ENCODE results near the gene RASEF. TPM values are rescaled to one million over a fixed set of nuclear protein-coding genes. Genes with fewer than 3 reads are reported as not detected.

The RASEF gene
- total and polyA plus RNA-seq, 12 donors = under 0.01 to 0.24 (median 0.08) TPM; not detected in 4

GRCh38 chr9:82997476-82998140, 65.3 kb downstream of the RASEF start:
- Histone ChIP-seq H3K36me3 (no peaks in the 10 kb centered on the region), H3K4me1 (peaks cover 0 to 4% (median 0%) of the 10 kb centered on the region in 9 donors), H3K9me3 (no peaks in the 10 kb centered on the region), H3K27me3 (no peaks in the 10 kb centered on the region), H3K4me3 (no peak overlapping the region), H3K27ac (no peak overlapping the region)
- intact Hi-C loops (cut with DNase I) = no loop called here
- DNase-seq (no peak), ATAC-seq (no peak)
- no peak for TF ChIP-seq CTCF (IDR thresholded peaks at IDR 0.05)
- 94 to 97% methylated on average over 6 of the region's 6 CpGs for WGBS, 2 donors

GRCh38 chr9:82996941-82997340, 66.0 kb downstream of the RASEF start:
- H3K4me3 ChIP-seq = no peak overlapping the region
- H3K4me1 ChIP-seq = peaks cover 0 to 8% (median 0%) of the 10 kb centered on the region in 9 donors
- no peaks in the 10 kb centered on the region for H3K27me3 ChIP-seq
- no peaks in the 10 kb centered on the region for H3K36me3 ChIP-seq
- intact Hi-C loops (cut with DNase I) = no loop called here
- no peak for TF ChIP-seq CTCF (IDR thresholded peaks at IDR 0.05)
- ATAC-seq (no peak), DNase-seq (no peak)
- 92% methylated on average over 4 of the region's 4 CpGs for WGBS, 2 donors
- H3K27ac ChIP-seq = no peak overlapping the region
- no peaks in the 10 kb centered on the region for H3K9me3 ChIP-seq

- TF ChIP-seq CTCF (IDR thresholded peaks at IDR 0.05) = no peak
- H3K27me3 ChIP-seq = no peaks in the 10 kb centered on the region
- WGBS, 2 donors = 91 to 92% methylated on average over 8 of the region's 8 CpGs
- no peak overlapping the region for H3K27ac ChIP-seq
- H3K36me3 ChIP-seq = no peaks in the 10 kb centered on the region
- no peak for ATAC-seq
- DNase-seq = no peak
- intact Hi-C loops (cut with DNase I) = no loop called here
- no peak overlapping the region for H3K4me3 ChIP-seq
- peaks cover 0 to 13% (median 0%) of the 10 kb centered on the region in 9 donors for H3K4me1 ChIP-seq
- no peaks in the 10 kb centered on the region for H3K9me3 ChIP-seq
Measured at GRCh38 chr9:82993856-82994605, 68.9 kb downstream of the RASEF start.

- H3K4me3 ChIP-seq = no peak overlapping the region
- TF ChIP-seq CTCF (IDR thresholded peaks at IDR 0.05) = no peak
- WGBS, 2 donors = 44 to 48% methylated on average over 2 of the region's 2 CpGs
- no peaks in the 10 kb centered on the region for H3K36me3 ChIP-seq
- H3K4me1 ChIP-seq = peaks cover 0 to 13% (median 0%) of the 10 kb centered on the region in 9 donors
- H3K27ac ChIP-seq = no peak overlapping the region
- no peaks in the 10 kb centered on the region for H3K9me3 ChIP-seq
- DNase-seq (peak in 1 of 2 donors; percentile 21), ATAC-seq (peak in 6 of 8 donors; percentile 19 to 68 (median 46))
- no peaks in the 10 kb centered on the region for H3K27me3 ChIP-seq
- intact Hi-C loops (cut with DNase I) = no loop called here
Measured at GRCh38 chr9:82991671-82992070, 71.3 kb downstream of the RASEF start.

Data from heart right ventricle (tissue), 16 donors.